GM13977 (cell line): ENCODE results near the gene PAGR1.

Source experiments
- DNase-seq: peaks from one replicate; pipeline ENCODE4 v3.0.0; 2012; ENCODE audit warnings: low spot score
- in situ Hi-C: fragments of 300-500 bp; cut with MboI; formaldehyde crosslinking; loops from one replicate; pipeline ENCODE4 v1.12.0; 2022; ENCODE audit warnings: low sequenced_read_pairs, low pct_unique_long_range_greater_than_20kb, mixed read lengths, inconsistent platforms; ENCODE audit not compliant: unreplicated experiment
- TF ChIP-seq, protein P1 (sequence below): IDR thresholded peaks from 2 replicates; pipeline ENCODE4 v1.5.1; 2012; ENCODE audit warnings: mild to moderate bottlenecking, control low read depth; ENCODE audit not compliant: insufficient read depth; ENCODE audit errors: extremely low read depth, missing control alignments

PAGR1 gene

DNA sequence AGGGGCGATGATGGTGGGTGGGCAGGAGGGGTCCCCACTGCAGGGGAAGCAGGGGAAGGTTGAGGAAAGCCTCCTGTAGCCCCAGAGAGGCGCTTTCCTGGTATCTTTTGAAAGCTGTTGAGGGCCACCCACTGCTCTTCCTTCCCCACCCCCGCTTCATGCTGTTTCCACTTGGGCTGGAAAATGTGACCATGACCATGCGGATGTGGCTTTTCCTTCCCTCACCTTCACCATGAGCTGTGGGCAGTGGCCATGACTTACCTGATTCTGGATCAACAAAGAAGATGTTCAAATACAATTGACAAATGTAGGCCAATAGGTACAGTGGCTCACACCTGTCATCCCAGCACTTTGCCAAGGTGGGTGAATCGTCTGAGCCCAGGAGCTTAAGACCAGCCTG lies 18.1 kb downstream of the PAGR1 start:
- in situ Hi-C loops, result no loop called here

DNA sequence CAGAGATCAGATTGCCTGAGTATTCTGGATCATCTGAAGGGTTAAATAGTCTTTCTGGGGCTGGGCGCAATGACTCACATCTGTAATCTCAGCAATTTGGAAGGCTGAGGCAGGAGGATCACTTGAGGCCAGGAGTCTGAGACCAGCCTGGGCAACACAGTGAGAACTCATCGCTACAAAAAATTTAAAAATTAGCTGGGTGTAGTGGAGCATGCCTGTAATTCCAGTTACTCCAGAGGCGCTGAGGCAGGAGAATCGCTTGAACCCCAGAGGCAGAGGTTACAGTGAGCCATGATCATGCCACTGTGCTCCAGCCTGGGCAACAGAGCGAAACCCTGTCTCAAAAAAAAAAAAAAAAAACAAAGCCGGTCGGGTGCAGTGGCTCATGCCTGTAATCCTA lies 20.0 kb downstream of the PAGR1 start:
- no peak for DNase-seq
- TF ChIP-seq, protein P1, sequence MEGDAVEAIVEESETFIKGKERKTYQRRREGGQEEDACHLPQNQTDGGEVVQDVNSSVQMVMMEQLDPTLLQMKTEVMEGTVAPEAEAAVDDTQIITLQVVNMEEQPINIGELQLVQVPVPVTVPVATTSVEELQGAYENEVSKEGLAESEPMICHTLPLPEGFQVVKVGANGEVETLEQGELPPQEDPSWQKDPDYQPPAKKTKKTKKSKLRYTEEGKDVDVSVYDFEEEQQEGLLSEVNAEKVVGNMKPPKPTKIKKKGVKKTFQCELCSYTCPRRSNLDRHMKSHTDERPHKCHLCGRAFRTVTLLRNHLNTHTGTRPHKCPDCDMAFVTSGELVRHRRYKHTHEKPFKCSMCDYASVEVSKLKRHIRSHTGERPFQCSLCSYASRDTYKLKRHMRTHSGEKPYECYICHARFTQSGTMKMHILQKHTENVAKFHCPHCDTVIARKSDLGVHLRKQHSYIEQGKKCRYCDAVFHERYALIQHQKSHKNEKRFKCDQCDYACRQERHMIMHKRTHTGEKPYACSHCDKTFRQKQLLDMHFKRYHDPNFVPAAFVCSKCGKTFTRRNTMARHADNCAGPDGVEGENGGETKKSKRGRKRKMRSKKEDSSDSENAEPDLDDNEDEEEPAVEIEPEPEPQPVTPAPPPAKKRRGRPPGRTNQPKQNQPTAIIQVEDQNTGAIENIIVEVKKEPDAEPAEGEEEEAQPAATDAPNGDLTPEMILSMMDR, result no peak
- in situ Hi-C loops, result no loop called here

More for the DNA sequence above, 18.1 kb downstream of the PAGR1 start:
- no peak for DNase-seq
- TF ChIP-seq, protein P1, result no peak

DNA sequence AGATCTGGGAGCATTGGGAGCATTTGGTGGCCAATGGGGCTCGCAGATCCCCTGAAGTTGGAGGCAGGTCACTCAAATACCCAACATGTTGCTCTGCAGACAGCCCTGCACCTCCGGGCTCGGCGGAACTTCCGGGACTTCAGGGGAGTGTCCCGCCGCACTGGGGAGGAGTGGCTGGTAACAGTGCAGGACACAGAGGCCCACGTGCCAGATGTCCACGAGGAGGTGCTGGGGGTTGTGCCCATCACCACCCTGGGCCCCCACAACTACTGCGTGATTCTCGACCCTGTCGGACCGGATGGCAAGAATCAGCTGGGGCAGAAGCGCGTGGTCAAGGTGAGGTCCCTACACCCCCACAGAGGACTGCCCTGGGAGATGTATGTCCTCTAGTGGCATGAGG lies 20.7 kb downstream of the PAGR1 start:
- in situ Hi-C loops, result no loop called here
- DNase-seq, result no peak
- TF ChIP-seq, protein P1, result no peak

DNA sequence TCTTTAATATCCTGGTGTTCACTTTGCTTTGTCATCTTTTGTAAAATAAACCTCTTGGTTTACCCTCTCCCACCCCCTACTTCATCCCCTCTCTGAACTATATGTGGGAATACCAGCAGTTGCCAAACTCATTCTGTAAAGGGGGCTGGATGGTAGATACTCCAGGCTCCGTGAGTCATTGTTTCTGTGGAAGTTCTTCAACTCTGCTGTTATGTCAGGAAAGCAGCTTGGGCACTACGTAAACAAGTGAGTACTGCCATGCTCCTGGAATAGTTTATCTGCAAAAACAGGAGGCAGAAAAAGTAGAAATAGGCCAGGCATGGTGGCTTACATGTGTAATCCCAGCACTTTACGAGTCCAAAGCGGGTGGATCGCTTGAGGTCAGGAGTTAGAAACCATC lies 21.9 kb downstream of the PAGR1 start:
- TF ChIP-seq, protein P1, result no peak
- in situ Hi-C loops, result no loop called here
- no peak for DNase-seq

DNA sequence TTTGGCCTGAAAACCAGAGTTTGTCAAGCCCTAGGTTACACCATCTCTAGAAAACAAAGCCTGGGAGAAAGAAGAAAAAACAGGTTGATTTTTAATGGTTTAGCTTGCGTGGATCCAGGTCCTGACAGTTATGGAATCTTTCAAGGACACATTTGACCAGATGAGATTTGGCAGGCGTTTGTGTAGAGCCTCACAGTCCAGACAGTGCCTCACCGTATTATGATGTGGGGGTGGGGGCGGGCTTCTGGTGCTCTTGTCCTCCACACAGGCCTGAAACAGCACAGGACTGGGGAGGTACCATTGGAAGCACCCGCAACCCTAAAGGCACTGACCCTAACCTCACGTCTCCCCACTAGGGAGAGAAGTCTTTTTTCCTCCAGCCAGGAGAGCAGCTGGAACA lies 23.9 kb downstream of the PAGR1 start:
- TF ChIP-seq, protein P1, result no peak
- in situ Hi-C loops, result no loop called here

DNA sequence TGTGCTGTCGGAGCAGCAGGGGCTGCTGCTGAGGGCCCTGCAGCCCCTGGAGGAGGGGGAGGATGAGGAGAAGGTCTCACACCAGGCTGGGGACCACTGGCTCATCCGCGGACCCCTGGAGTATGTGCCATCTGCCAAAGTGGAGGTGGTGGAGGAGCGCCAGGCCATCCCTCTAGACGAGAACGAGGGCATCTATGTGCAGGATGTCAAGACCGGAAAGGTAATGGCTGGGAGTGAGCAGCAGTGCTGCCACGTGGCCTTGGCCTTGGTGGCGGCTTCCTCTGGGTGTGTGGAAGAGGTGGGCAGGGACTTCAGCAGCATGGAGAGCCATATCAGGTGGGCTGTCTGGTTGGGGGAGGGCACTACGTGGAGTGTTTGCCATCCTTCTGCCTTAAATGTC lies 24.3 kb downstream of the PAGR1 start:
- TF ChIP-seq, protein P1, result no peak
- in situ Hi-C loops, result no loop called here

More for the DNA sequence above, 23.9 kb downstream of the PAGR1 start:
- DNase-seq, result no peak

DNA sequence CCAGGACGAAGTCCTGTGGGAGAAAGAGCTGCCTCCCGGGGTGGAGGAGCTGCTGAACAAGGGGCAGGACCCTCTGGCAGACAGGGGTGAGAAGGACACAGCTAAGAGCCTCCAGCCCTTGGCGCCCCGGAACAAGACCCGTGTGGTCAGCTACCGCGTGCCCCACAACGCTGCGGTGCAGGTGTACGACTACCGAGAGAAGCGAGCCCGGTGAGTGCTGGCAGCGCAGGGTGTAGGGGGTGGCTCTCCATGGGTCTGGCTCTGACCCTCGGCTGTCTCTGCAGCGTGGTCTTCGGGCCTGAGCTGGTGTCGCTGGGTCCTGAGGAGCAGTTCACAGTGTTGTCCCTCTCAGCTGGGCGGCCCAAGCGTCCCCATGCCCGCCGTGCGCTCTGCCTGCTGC lies 25.7 kb downstream of the PAGR1 start:
- TF ChIP-seq, protein P1, result no peak
- in situ Hi-C loops, result no loop called here
- no peak for DNase-seq

More for the DNA sequence above, 24.3 kb downstream of the PAGR1 start:
- no peak for DNase-seq
